ENCODE data around the gene ZCCHC17.

Gene ZCCHC17

DNA sequence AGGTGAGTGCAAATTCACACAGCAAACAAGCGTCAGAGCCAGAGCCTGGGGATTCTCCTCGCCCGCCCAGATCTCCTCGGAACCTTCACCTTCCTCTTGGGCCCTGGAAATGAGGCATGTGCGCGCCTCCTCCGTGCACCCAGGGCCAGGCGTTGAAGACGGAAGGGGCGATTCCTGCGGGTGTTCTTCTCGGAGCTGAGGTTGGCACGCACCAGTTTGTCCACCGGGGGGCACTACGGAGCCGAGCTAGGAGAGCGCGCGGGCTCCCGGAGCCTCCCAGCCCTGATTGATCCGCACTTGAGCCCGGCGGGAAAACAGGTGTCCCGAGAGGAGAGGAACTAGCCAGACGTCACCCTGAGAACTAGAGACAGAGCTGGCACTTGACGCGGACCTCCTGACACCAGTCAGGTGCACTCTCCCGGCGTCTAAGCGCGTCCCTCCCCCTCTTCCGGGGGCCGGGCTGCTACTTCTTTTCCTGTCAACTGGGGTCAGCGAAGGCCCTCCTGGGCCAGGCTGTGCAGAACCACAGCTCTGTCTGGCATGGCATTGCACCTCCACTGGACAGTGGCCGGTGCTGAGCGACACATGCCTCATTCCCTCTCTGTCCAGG is 97.9 kb downstream of the ZCCHC17 start:
- peak; percentile 76 for DNase-seq (ENCODE audit: low read depth)

DNA sequence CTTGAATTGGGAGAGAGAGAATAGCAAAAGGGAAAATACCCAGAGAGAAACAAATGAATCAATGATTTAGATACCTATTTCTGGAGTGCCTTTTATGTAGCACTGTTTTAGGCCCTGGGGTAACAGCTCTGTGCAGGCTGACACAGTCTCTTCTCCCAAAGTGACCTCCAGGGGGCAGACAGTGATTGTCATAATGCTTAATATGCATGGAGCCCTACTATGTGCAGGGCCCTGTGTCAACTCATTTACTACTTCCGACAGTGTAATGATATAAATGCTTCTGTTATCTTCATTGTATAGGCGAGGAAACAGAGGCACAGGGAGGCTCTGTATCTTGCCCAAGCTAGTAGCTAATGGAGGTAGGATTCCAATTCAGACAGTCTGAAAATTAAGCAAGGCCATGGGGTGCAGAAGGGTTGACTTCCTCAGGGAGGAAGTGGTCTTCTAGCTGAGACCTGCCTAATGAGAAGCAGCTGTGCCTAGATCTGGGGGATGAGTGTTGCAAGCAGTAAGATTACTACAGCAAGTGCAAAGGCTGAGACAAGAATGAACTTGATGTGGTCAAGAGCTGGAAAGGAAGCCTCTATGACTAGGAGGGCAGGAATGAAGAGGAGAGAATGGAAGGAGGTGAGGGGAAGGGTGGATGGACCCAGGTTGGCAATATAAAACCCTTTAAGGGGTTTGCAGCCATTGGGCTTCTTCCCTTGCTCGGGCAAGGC is 100.0 kb downstream of the ZCCHC17 start:
- no peak for DNase-seq (ENCODE audit: low read depth)

DNA sequence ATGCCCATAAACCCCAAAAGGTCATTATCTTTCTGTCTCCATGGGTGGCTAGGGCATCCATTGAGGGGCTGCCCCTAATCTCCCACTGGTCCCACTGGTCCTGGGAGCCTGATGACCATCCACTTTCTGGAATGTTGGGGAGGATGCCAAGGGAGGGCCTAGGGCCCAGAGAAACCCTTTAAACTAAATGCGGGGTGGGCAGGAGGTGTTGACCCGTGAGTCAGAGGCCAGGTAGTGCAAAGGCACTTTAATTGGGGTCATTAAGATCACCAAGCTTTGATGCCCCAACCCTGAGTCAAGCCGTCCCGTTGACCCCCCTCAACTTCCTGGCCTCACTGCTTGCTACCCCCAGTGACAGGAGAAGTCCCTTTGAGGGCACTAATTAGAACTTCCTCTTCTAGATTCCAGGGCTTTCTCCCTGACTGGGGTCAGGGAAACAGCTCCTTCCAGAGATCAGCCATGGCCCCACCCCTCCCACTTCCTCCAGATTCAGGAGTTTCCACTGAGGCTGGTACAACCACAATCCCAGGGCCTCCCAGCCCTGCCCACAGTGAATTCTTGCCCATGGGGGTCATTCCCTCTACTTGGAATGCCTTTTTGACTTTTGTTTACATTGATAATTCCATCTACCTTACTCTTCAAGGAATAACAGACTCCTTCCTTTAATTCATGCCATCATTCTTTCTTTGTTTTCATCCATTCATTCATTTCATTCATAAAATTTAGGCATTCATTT is 100.7 kb downstream of the ZCCHC17 start:
- no peak for DNase-seq (ENCODE audit: low read depth)

DNA sequence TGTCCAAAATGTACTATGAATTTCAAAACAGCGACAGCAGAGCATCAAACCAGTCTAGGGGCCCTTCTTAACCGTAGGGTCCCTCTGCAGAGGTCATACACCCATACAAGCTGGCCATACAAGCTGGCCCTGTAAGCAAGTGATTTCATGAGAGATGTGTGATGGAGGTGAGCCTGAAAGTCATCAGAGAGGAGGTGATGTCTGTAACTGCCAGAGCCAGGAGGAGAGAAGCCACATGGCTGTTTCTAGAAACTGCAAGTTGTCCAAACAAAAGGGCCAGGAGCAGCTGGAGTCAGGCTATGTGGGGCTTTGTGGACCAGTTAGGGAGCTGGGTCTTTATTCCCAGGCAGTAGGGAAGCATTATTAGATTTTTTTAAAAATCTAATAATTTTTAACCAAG is 101.4 kb downstream of the ZCCHC17 start:
- no peak for DNase-seq (ENCODE audit: low read depth)

- DNase-seq (ENCODE audit: low read depth) = no peak
Observed at GRCh38 chr1:31399976-31400375, 103.1 kb downstream of the ZCCHC17 start.

DNA sequence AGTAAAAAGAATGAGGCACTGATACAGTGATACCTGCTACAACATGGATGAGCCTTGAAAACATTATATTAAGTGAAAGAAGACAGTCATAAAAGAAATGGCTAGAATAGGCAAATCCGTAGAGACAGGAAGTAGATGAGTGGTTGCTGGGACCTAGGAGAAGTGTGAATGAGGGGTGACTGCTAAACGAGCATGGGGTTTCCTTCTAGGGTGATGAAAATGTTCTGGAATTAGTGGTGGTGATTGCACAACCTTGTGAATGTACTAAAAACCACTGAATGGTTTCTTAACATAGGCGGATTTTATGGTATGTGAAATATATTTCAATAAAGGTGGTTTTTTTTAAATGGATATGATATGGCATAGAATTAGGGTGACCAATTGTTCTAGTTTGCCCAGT is 103.6 kb downstream of the ZCCHC17 start:
- no peak for DNase-seq (ENCODE audit: low read depth)

DNA sequence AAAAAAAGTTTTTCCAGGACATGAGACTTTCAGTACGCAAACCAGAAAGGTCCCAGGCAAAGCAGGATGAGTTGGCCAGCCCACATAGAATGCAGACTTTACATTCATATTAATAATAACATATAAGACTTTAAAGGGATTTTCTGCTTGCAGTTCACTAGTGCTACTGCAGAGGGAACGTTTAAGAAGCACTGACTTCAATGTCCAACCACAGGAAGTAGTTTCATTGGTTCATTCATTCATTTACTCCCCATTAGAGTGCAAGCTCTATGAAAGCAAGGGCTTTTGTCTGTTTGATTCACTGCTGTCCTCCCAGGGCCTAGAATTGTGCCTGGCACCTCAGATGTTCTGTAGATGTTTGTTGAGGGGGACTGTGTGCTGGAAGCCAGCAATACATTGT is 104.4 kb downstream of the ZCCHC17 start:
- no peak for DNase-seq (ENCODE audit: low read depth)

GRCh38 chr1:31405578-31406245 is 108.9 kb downstream of the ZCCHC17 start:
- DNase-seq (ENCODE audit: low read depth) = no peak

DNA sequence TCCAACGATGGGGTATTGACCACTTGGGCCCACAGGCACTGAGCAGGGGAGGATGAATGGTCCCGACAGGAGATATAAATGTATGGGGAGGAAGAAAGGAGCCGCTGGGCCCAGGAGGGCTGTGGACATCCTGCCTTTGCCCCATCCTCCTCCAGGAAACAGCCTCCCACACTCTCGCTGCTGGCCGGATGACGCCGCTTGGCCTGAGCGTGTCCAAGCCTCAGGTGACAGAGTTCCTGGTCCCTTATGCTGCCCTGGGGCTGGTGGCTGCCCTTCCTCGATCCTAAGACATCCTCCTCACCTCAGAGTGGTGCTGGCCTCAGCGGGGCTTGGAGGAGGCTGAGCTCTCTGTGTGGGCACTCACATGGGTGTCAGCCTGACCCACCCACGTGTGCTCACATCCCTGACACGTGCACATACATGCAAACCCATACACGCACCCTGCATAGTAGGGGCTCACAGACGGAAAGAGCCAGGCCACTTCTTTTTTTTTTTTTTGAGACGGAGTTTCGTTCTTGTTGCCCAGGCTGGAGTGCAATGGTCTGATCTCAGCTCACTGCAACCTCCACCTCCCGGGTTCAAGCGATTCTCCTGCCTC is 110.3 kb downstream of the ZCCHC17 start:
- DNase-seq (ENCODE audit: low read depth) = no peak

GRCh38 chr1:31408788-31409318 is 112.0 kb downstream of the ZCCHC17 start:
- no peak for DNase-seq (ENCODE audit: low read depth)

DNA sequence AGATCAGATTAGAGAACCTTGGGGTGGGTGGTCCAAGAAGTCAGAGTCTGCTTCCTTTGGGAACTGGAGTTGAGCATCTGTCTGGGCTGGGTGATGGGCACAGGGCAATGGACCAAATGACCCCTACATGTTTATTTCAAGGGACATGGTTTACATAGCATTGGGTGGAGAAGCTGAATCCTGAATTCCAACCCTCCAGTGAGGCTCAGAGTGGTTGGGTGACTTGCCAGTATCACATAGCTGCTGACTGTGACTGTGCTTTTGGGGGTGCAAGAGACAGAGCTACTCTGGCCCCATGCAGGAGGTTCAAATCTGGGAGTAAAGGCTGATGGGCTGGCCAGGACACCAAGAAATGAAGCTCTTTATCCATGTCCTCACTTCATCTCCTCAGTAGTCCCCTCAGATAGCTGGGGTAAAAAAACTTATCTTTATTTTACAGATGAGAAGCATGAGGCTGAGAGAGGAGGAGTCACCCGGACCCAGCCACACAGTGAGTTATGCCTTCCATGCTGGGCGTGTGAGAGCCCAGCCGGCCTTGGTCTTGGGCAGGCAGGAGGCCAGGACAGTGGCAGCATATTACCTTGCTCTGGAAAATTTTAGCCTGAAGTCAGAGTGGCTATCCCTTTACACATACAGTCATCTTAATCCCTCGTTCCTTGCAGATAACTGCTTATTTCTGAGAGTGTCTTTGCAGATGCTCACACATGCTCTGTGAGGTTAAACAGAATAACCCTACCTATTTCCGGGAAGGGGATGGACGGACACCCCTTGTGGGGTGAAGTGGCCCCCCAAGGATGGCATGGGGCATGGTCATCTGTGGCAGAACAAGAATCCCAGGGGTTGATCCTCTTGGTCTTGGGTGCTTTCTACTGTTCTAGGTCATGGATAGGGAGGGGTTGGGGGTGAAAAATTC is 113.4 kb downstream of the ZCCHC17 start:
- no peak for DNase-seq (ENCODE audit: low read depth)

- no peak for DNase-seq (ENCODE audit: low read depth)
Observed at GRCh38 chr1:31410871-31411270, 114.0 kb downstream of the ZCCHC17 start.

GRCh38 chr1:31412205-31412604 is 115.4 kb downstream of the ZCCHC17 start:
- DNase-seq (ENCODE audit: low read depth) = no peak

- no peak for DNase-seq (ENCODE audit: low read depth)
Observed at GRCh38 chr1:31412732-31413404, 116.0 kb downstream of the ZCCHC17 start, which contains the start of gene SERINC2. Gene SERINC2 (plus strand): TSS chr1:31413213. CDS start chr1:31413266, 53 bp downstream.

DNA sequence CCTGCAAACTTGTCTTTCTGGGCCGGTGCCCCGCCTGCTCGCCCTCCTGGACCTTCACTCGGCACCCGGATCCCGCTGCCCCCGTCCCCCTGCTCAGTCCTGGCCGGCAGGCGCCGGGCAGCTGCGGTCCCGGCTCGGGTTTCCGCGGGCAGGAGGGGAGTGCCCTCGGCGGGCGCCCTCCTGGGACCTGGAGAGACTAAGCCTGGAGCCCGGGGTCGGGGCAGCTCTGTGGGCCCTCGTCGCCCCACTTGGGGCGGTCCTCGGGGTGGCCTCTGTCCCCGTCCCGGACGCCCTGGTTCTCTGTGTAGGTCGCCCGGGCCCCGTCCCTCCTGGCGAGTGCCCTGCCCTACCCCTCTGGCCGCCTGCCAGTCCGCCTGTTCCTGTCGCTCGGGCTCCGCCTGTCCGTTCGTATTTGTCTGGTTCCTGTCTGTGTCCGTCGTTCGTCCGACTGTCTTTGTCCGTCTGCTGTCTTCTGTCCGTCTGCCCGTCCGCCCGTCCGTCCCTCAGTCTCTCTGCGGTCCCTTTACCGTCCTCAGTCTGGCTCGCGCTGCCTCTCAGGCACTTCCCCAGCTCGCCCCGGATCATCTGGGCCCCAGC is 116.7 kb downstream of the ZCCHC17 start:
- DNase-seq (ENCODE audit: low read depth) = no peak
